Globus pallidus (tissue), 1 donor: Measurements from ENCODE around the gene TRPV5.
"Not testable (repeated sequence)": the region's sequence is repeated elsewhere in the genome, so short reads cannot be mapped to it uniquely, and the experiment has no call there.

ENCODE experiments used
- DNase-seq: peaks from one replicate; pipeline ENCODE4 v3.0.0-alpha.2; 2015; ENCODE audit warnings: low spot score

Gene TRPV5

DNA sequence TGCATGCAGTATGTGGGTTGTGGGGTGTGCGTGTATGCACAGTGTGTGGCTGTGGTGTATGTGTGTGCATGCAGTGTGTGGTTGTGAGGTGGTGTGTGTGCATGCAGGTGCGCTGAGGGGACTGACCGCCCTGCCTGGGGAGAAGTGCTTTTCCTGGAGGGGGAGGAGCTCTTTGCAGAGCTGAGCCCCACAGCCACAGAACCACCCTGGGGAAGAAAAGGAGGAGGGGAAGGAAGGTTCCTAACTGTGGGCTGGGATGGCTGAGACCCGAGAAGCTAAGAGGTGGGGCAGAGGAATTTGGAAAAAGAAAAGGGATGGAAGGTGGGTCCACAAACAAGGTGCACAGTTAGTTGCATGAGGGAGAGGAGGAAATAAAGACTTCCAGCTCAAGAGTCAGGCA lies at the start of gene TRPV5:
TSS of gene TRPV5 (minus strand) at position 123 of the 400 bp plus-strand sequence. CDS start 287 bp downstream, outside the sequence.
- DNase-seq: no peak

- DNase-seq: not testable (repeated sequence)
Measured at GRCh38 chr7:142978402-142978801, 44.9 kb upstream of the TRPV5 start.

DNA sequence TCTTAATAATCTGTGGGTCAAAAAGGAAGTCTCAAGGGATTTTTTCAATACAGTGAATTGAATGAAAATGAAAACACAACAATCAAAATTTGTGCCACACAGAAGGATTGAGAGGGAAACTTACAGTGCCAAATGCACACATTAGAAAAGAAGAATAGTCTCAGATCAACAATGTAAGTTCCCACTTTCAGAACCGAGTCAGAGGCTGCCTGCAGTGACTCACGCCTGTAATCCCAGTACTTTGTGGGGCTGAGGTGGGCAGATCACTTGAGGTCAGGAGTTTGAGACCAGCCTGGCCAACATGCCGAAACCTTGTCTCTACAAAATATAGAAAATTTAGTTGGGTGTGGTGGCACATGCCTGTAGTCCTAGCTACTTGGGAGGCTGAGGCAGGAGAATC lies 41.1 kb upstream of the TRPV5 start:
- DNase-seq: no peak

DNA sequence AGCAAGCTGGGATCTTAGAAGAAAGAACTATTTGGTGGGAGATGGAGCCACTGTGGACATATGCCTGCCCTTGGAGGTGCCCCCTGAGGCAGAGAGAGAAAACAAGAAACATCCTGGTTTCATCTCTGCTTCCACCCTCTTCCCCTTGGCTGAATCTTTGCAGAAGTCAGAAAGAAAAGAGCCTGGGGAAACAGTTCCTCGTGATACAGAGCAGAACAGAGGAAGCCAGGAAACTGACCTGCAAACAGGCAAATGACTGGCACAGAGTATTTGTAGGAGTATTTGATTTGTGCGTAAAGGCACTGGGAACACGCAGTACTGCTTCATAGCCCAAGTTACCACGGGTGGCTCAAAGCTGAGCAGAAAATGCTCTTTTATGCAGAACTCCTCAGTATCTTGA lies 35.6 kb upstream of the TRPV5 start:
- peak; percentile 3 for DNase-seq

DNA sequence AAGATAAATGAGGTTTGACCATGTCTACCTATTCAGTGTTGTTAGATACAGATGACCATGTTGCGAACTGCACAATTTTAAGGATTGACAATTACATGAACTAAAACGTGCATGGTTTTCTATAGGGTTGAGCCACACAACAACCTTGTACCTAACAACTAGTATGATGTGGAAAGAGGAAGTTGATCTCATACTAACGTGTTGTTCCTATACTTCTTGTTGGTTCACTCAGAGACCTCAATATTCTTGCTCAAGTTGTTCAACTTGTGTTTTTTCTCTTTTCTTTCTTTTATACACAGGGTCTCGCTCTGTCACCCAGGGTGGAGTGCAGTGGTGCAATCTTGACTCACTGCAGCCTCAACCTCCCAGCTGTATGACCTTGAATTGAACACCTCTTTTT lies 34.7 kb upstream of the TRPV5 start:
- no peak for DNase-seq

DNA sequence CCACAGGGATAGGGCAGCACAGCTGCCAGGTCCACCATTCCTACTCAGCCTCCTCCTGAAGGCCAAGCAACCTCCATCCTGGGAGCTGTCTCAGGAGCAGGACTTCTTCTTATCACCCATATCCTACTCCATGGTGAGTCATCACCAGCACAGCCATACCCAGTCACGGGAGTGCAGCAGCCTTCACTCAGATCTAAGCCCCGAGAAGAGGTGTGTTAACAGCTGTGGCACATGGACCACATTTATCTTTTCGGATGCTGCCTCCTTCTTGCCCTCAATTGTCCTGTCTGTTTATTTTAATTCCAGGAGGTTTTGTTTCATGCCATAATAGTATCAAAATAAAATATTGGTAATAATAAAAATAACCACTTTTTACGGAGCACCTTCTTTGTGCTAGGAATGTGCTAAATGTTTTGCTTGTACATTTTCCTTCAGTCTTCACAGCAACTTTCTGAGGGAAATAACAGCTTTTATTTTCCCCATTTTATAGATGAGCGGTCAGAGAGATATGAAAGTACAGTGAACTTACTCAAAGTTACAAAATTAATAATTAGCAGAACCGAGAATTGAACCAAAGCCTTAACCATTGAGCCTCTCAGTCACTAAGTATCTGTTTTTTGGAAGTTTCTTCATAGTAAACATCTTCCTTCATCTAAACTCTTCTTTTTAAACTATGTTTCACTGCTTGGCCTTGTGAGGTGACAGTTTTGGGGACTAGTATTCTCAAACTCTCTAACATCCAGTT lies 31.1 kb upstream of the TRPV5 start:
- no peak for DNase-seq

- no peak for DNase-seq
Measured at GRCh38 chr7:142963993-142964392, 30.4 kb upstream of the TRPV5 start.

DNA sequence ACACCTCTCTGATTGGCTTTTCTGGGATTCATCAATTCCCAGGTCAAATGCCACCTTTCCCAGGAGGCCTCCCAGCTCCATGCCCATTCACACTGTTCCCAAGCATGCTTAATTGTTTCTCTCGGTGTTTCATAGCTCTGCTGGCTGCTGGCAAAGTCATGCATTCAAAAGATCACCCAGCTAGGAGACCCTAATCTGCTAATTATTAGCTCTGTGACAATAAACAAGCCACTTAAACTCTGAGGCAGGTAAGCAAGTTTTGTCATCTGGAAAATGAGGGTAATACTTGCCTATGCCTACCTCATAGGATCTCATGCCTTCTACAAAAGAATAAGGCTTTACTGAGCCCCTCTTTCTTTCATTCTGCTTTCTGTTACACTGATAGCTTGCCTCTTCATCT lies 29.4 kb upstream of the TRPV5 start:
- no peak for DNase-seq

- DNase-seq: no peak
Measured at GRCh38 chr7:142961973-142962926, 28.7 kb upstream of the TRPV5 start, which contains the start of gene KEL. TSS of gene KEL (minus strand) at chr7:142962363. CDS start at chr7:142962206, 157 bp downstream.

DNA sequence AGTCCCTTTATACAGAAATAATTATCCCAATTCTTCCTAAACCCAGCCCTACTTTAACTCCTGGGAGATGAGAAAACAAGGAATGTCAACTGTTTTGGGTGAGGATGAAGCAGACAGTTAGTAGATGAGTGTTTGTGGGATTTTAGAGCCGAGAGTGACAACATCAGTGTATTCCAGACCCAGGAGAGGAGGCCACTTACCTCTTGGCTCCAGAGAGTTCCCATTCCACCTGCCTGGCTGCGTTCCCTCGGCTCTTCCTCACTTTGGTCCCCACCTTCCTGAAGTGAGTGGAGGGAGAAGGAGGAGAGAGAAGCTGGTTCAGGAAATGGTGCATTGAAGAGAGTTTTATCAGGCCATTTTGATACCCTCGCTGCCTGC lies 28.0 kb upstream of the TRPV5 start:
- DNase-seq: no peak

DNA sequence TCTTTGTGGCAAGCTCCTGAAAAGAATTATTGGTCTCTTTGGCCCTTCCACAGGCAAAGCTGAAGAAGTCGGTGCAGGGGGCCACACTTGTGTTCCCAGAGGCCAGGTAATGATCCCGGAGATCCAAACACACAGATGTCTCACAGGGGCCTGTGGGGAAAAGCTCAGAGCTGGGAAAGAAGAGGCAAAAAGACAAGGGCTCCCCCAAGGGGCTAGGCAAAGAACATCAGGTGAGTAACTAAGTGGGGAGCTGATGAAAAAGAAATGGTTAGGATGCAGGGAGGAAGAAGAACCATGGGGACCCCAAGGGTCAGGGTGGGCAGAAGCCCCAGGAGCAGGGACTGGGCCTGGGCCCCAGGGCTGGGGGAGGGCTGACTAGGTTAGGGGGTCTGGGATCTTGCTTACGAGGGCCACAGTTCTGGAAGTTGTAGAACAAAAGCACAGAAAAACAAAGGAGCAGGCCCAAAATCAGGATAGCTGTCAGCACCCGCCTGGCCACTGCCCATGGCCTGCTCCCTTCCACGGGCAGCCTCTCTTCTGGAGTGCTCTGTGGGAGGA lies 27.5 kb upstream of the TRPV5 start:
- DNase-seq: no peak

- DNase-seq: no peak
Measured at GRCh38 chr7:142959202-142959601, 25.7 kb upstream of the TRPV5 start.

DNA sequence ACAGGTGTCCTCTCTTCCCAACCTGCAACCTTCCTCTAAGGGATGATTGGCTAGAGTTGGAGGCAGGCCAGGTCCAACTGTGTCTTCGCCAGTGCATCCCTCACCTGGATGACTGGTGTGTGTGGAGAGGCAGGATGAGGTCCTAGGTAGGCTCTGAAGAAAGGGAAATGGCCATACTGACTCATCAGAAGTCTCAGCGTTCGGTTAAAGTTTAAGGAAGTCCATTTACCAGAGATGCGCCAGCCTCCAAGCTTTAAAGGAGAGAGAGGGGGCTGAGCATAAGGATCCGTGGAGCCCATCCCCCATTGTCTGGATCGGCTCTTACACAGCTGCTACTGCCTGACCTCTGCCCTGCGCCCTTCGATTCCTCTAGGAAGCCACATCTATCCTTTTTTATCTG lies 24.2 kb upstream of the TRPV5 start:
- no peak for DNase-seq

- DNase-seq: no peak
Measured at GRCh38 chr7:142956951-142957623, 23.5 kb upstream of the TRPV5 start.

GRCh38 chr7:142954680-142955268 lies 21.2 kb upstream of the TRPV5 start:
- DNase-seq: no peak

- DNase-seq: no peak
Measured at GRCh38 chr7:142950235-142950634, 16.7 kb upstream of the TRPV5 start.

GRCh38 chr7:142948603-142949002 lies 15.1 kb upstream of the TRPV5 start:
- DNase-seq: no peak

DNA sequence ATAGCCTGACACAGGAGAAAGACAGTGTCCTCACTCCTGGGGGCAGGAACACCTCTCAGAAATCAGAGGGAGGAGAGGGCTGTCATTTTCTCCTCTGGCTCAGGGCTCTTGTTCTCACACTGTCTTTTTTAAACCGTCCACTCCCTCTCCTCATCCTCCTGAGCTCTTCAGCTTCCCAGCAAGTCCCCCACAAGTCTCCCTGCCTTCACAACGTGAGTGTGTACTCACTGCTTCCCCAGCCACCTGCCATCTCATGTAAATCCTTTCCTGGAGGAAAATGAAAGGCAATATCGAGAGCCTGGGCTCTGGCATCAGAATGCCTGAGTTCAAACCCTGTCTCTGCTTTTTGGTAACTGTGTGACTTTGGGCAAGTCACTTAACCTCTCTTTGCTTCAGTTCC lies 11.5 kb upstream of the TRPV5 start:
- no peak for DNase-seq

DNA sequence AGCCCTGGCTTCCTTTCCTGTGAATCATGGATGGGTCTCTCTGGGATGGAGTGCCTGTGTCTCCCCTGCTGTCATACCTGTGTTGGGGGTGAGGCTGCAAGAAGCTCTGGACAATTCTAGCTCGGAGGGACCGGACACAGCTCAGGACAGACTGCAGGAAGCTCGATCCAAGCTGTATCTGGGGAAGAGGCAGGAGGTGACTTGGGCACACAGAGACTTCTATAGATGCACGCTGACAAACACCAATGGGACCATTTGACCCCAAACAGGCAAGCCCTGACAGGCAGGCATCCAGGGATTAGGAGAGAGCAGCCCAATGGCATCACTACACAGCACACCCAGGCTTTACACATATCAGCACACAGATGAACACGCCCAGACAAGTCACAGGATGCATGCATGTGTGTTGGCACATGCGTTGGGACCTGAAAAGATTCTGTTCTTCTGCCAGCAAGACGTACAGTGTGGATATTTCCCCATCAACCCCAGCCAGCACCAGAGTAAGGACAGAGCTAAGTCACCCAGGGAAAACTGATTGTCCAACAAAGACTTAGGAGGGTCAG lies 10.2 kb upstream of the TRPV5 start:
- DNase-seq: no peak

DNA sequence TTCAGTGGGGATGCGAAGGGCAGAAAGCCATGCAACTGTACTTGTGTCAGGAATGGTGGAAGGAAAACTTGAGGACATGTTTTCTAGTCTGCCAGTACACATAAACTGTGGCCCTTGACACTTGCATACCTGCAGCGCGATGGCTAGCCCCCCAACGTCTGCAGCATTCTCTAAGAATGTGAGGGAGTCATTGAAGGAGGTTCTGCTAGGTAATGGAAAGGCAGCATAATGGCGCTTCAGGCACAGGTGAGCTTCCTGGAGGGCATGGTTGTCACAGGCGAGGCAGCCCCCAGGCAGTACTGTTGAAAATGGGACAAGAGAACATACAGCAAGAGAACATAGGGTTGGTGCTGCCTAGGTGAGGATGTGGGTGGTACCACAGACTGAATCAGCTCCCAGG lies 9.2 kb upstream of the TRPV5 start:
- DNase-seq: no peak

GRCh38 chr7:142941541-142941940 lies 8.0 kb upstream of the TRPV5 start:
- no peak for DNase-seq
